ENCODE measurements around the gene MRPL55.

Gene MRPL55

GRCh38 chr1:228081144-228081543 is 28.0 kb downstream of the MRPL55 start:
- DNase-seq (ENCODE audit: low spot score), result no peak
- TF ChIP-seq, protein P1, sequence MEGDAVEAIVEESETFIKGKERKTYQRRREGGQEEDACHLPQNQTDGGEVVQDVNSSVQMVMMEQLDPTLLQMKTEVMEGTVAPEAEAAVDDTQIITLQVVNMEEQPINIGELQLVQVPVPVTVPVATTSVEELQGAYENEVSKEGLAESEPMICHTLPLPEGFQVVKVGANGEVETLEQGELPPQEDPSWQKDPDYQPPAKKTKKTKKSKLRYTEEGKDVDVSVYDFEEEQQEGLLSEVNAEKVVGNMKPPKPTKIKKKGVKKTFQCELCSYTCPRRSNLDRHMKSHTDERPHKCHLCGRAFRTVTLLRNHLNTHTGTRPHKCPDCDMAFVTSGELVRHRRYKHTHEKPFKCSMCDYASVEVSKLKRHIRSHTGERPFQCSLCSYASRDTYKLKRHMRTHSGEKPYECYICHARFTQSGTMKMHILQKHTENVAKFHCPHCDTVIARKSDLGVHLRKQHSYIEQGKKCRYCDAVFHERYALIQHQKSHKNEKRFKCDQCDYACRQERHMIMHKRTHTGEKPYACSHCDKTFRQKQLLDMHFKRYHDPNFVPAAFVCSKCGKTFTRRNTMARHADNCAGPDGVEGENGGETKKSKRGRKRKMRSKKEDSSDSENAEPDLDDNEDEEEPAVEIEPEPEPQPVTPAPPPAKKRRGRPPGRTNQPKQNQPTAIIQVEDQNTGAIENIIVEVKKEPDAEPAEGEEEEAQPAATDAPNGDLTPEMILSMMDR (IDR thresholded peaks at IDR 0.05; ENCODE audit: borderline replicate concordance, control extremely low read depth, extremely low read depth, insufficient read depth, missing control alignments), result no peak
- in situ Hi-C loops (cut with MboI; ENCODE audit: low sequenced_read_pairs, unreplicated experiment), result no loop called here

- TF ChIP-seq, protein P1 (IDR thresholded peaks at IDR 0.05; ENCODE audit: borderline replicate concordance, control extremely low read depth, extremely low read depth, insufficient read depth, missing control alignments), result no peak
- no peak for DNase-seq (ENCODE audit: low spot score)
- in situ Hi-C loops (cut with MboI; ENCODE audit: low sequenced_read_pairs, unreplicated experiment), result no loop called here
Measured at GRCh38 chr1:228079601-228080263, 29.4 kb downstream of the MRPL55 start.

DNA sequence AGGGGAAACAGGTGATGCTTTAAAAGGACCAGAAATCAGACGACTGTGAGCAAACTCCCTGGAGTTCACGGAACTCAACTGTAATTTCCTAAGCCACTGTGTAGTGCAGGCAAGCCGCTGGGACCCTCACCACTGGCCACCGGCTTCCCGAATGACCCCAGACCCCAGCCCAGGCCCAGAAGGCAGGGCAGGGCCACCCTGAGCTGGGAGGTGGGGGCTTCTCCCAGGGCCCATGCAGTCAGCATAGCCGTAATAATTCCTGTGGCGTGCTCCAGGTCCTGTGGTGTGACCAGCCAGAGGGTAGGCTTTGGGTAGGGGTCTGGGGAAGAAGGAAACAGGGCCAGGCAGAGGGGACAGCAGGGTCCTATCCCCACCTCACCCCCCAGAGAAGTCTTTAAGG is 30.1 kb downstream of the MRPL55 start:
- in situ Hi-C loops (cut with MboI; ENCODE audit: low sequenced_read_pairs, unreplicated experiment), result no loop called here
- DNase-seq (ENCODE audit: low spot score), result no peak
- TF ChIP-seq, protein P1 (IDR thresholded peaks at IDR 0.05; ENCODE audit: borderline replicate concordance, control extremely low read depth, extremely low read depth, insufficient read depth, missing control alignments), result no peak

GRCh38 chr1:228077565-228078330 is 31.4 kb downstream of the MRPL55 start:
- DNase-seq (ENCODE audit: low spot score), result no peak
- in situ Hi-C loops (cut with MboI; ENCODE audit: low sequenced_read_pairs, unreplicated experiment), result no loop called here
- TF ChIP-seq, protein P1 (IDR thresholded peaks at IDR 0.05; ENCODE audit: borderline replicate concordance, control extremely low read depth, extremely low read depth, insufficient read depth, missing control alignments), result no peak

DNA sequence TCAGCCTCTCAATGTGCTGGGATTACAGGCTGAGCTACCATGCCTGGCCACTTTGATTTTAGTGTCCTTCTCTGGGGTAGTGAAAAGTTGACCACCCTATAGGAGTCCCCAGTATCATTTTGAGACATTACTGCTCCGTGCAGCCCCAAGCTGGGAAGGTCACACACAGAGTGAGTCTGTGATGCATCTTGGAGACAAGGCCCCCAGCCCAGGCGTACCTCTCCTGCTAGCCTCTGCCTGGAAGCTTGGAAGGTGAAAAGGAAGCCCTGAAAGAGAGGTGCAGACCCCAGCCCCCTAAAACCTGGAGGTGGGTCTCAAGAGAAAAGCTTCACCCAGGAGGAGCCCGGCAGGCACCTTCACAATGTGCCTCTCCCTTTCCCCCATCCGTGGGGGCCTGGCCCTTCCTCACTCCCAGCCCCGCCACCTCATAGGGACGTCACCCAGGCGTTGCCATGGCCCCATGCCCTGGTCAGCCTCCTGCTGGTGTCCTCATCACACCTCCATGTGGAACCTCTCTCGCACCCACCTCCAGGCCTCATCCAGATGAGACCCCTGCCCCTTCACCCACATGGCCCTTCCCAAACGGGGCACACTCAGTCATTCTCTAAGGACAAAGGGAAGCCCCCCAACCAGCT is 32.2 kb downstream of the MRPL55 start:
- no peak for DNase-seq (ENCODE audit: low spot score)
- in situ Hi-C loops (cut with MboI; ENCODE audit: low sequenced_read_pairs, unreplicated experiment), result no loop called here
- TF ChIP-seq, protein P1 (IDR thresholded peaks at IDR 0.05; ENCODE audit: borderline replicate concordance, control extremely low read depth, extremely low read depth, insufficient read depth, missing control alignments), result no peak

DNA sequence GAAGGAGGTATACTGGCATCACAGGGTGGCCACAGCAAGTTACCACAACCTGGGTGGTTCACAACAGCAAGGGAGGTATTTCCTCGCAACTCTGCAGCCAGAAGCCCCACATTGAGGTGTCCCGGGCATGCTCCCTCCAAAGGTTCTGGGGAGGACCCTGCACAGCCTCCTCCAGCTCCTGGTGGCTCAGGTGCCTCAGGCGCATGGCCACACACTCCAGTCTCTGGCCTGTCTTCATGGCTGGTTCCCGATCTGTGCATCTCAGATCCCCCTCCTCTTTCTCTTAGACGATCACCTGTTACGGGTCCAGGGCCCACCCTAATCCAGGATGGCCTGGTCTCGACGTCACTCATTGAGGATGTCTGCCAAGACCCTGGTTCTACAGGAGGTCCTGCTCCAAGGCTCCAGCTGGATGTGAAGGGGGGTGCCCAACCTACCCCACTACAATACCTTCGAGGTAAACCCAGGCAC is 33.3 kb downstream of the MRPL55 start:
- no peak for DNase-seq (ENCODE audit: low spot score)
- TF ChIP-seq, protein P1 (IDR thresholded peaks at IDR 0.05; ENCODE audit: borderline replicate concordance, control extremely low read depth, extremely low read depth, insufficient read depth, missing control alignments), result no peak
- in situ Hi-C loops (cut with MboI; ENCODE audit: low sequenced_read_pairs, unreplicated experiment), result no loop called here
